CD4-positive, alpha-beta T cell (primary cell): ENCODE data around the gene FRY. TPM values are rescaled to one million over a fixed set of nuclear protein-coding genes. Genes with fewer than 3 reads are reported as not detected.
"Not testable (repeated sequence)": the region's sequence is repeated elsewhere in the genome, so short reads cannot be mapped to it uniquely, and the experiment has no call there.

Experiments used
- ATAC-seq: fragments of 200-7000 bp; cut with Tn5 transposase; one replicate; pipeline ENCODE4 v1.10.0; 2022; ENCODE audit warnings: mild to moderate bottlenecking; ENCODE audit not compliant: poor library complexity
- CTCF ChIA-PET: fragments of 350-600 bp; sonication (Branson Sonifier 250); formaldehyde crosslinking; loops from one replicate; lab custom pipeline; 2021; ENCODE audit warnings: antibody characterized with exemption, inconsistent platforms; lab: Charles Lee
- POLR2A ChIA-PET: fragments of 350-600 bp; sonication (Branson Sonifier 250); formaldehyde crosslinking; loops from one replicate; lab custom pipeline; 2021; ENCODE audit warnings: antibody characterized with exemption, inconsistent platforms; lab: Charles Lee
- DNase-seq, 14 experiments: peaks; one replicate each; pipeline ENCODE4 v3.0.0-alpha.2; 2013 to 2020; ENCODE audit warnings: mixed read lengths in 2 of 14
- H3K27ac ChIP-seq, 2 donors: one replicate each; pipeline versions ENCODE4 v1.5.1 to v1.7.0; 2013; ENCODE audit warnings: low read length in 2 of 2, low read depth in 1 of 2, mild to moderate bottlenecking in 1 of 2
- H3K27me3 ChIP-seq, 2 experiments: 1 replicate in 1 of 2; 2 replicates in 1 of 2; pipeline versions ENCODE4 v1.6.1 to v1.7.0; 2013; ENCODE audit warnings: low read length in 2 of 2, control low read depth in 1 of 2, mild to moderate bottlenecking in 1 of 2, moderate library complexity in 1 of 2; ENCODE audit not compliant: insufficient read depth in 2 of 2, control insufficient read depth in 1 of 2
- H3K36me3 ChIP-seq: one replicate; pipeline ENCODE4 v1.6.1; 2013; ENCODE audit warnings: low read length, control low read depth; ENCODE audit not compliant: insufficient read depth
- H3K4me1 ChIP-seq: one replicate; pipeline ENCODE4 v1.6.1; 2013; ENCODE audit warnings: low read length, control low read depth; ENCODE audit not compliant: insufficient read depth
- H3K4me3 ChIP-seq: one replicate; pipeline ENCODE4 v1.5.1; 2013; ENCODE audit warnings: mild to moderate bottlenecking, low read length, moderate library complexity
- H3K9me3 ChIP-seq, 2 experiments: 1 replicate in 1 of 2; 2 replicates in 1 of 2; pipeline versions ENCODE4 v1.6.1 to v1.7.0; 2013; ENCODE audit warnings: low read length in 2 of 2, mild to moderate bottlenecking in 2 of 2, control low read depth in 1 of 2, moderate library complexity in 1 of 2; ENCODE audit not compliant: control insufficient read depth in 1 of 2, insufficient read depth in 1 of 2
- H3K27ac Mint-ChIP-seq: one replicate; pipeline ENCODE4 v1.8.0; 2020; ENCODE audit warnings: mixed read lengths
- H3K27me3 Mint-ChIP-seq: one replicate; pipeline ENCODE4 v1.8.0; 2021; ENCODE audit warnings: mixed read lengths
- H3K36me3 Mint-ChIP-seq: one replicate; pipeline ENCODE4 v1.8.0; 2021; ENCODE audit warnings: low read depth, mixed read lengths
- H3K4me1 Mint-ChIP-seq: one replicate; pipeline ENCODE4 v1.8.0; 2021; ENCODE audit warnings: low read depth, mixed read lengths
- H3K4me3 Mint-ChIP-seq: one replicate; pipeline ENCODE4 v1.8.0; 2020; ENCODE audit warnings: mild to moderate bottlenecking, mixed read lengths
- H3K9me3 Mint-ChIP-seq: one replicate; pipeline ENCODE4 v1.8.0; 2020; ENCODE audit warnings: mixed read lengths
- intact Hi-C, 2 experiments: fragments of 100-400 bp; cut with DNase I in 1 of 2; cut with micrococcal nuclease in 1 of 2; formaldehyde crosslinking; loops; one replicate each; pipeline versions ENCODE4 v1.15.1 to v1.9.0; 2023 to 2025; cut with DNase I, micrococcal nuclease
- total RNA-seq, 174 experiments: library from RNA in 2 of 174; stranded (reverse) in 2 of 174; gene quantifications; one replicate each; pipeline ENCODE4 v1.2.3 and lab custom pipeline; 2021 to 2026
- TF ChIP-seq, protein P1 (sequence below): fragments of 200-600 bp; IDR thresholded peaks from one replicate; pipeline ENCODE4 v1.8.0; 2022; ENCODE audit warnings: antibody characterized with exemption, mild to moderate bottlenecking

The FRY gene
- total RNA-seq, 2 experiments from 2014 or later = 13.7 to 18.4 TPM

DNA sequence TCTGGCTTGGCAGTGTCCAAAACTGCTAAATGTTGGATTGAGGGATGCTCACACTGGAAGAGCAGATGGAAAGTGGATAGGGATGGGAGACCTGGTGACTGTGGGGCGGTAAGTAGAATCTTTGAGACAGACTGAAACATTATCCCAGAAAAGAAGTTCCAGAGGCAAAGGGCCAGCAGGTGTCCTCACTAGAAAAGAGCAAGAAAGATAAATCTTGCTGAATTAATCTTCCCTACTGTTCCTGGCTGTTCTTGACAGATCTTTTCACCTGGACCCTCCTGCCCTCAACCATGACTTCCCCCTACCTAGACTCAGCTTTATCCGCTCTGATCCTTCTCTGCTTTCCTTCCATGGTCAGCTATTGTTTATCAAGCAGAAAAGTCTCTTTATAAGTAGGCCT, 35.0 kb upstream of the FRY start:
- no peak overlapping the region for H3K27ac ChIP-seq
- H3K4me1 ChIP-seq = no peaks in the 10 kb centered on the region
- ChIA-PET CTCF (no interaction called here), POLR2A (no interaction called here)
- no peak for ATAC-seq
- no peak overlapping the region for H3K4me3 Mint-ChIP-seq
- peaks cover 2% of the 10 kb centered on the region for H3K9me3 Mint-ChIP-seq
- H3K4me3 ChIP-seq = no peak overlapping the region
- TF ChIP-seq, protein P1, sequence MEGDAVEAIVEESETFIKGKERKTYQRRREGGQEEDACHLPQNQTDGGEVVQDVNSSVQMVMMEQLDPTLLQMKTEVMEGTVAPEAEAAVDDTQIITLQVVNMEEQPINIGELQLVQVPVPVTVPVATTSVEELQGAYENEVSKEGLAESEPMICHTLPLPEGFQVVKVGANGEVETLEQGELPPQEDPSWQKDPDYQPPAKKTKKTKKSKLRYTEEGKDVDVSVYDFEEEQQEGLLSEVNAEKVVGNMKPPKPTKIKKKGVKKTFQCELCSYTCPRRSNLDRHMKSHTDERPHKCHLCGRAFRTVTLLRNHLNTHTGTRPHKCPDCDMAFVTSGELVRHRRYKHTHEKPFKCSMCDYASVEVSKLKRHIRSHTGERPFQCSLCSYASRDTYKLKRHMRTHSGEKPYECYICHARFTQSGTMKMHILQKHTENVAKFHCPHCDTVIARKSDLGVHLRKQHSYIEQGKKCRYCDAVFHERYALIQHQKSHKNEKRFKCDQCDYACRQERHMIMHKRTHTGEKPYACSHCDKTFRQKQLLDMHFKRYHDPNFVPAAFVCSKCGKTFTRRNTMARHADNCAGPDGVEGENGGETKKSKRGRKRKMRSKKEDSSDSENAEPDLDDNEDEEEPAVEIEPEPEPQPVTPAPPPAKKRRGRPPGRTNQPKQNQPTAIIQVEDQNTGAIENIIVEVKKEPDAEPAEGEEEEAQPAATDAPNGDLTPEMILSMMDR = no peak
- no peaks in the 10 kb centered on the region for H3K36me3 ChIP-seq
- no peaks in the 10 kb centered on the region for H3K4me1 Mint-ChIP-seq
- H3K27me3 Mint-ChIP-seq = peaks cover 4% of the 10 kb centered on the region
- H3K9me3 ChIP-seq = peaks cover 0 to 4% of the 10 kb centered on the region in 2 experiments
- no peaks in the 10 kb centered on the region for H3K27me3 ChIP-seq
- DNase-seq = no peak
- intact Hi-C loops = no loop called here
- no peaks in the 10 kb centered on the region for H3K36me3 Mint-ChIP-seq
- no peak overlapping the region for H3K27ac Mint-ChIP-seq

DNA sequence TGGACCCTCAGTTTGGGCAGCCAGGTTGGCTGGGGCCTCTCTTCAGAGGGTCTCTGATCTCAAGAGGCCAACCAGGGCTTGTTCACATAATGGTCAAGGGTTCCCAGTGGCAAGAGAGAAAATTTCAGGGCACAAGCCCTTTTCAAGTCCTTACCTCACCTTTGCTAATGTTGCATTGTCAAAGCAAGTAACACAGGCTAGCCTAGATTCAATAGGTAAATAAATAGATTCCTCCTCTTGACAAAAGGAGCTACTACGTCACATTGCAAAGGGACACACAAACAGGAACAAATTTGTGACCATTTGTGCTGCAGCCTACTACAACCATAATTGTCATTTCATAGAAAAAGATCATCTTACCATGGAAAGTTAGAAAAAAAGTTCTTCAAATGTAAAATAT, 33.9 kb upstream of the FRY start:
- TF ChIP-seq, protein P1 = no peak
- ATAC-seq (no peak), DNase-seq (no peak)
- H3K27me3 Mint-ChIP-seq = peaks cover 4% of the 10 kb centered on the region
- no peaks in the 10 kb centered on the region for H3K36me3 Mint-ChIP-seq
- Histone ChIP-seq H3K9me3 (peaks cover 0 to 4% of the 10 kb centered on the region in 2 experiments), H3K27ac (no peak overlapping the region), H3K36me3 (no peaks in the 10 kb centered on the region), H3K27me3 (no peaks in the 10 kb centered on the region), H3K4me1 (no peaks in the 10 kb centered on the region), H3K4me3 (no peak overlapping the region)
- ChIA-PET POLR2A (no interaction called here), CTCF (no interaction called here)
- intact Hi-C loops = no loop called here
- no peak overlapping the region for H3K4me3 Mint-ChIP-seq
- no peaks in the 10 kb centered on the region for H3K4me1 Mint-ChIP-seq
- no peak overlapping the region for H3K27ac Mint-ChIP-seq
- peaks cover 2% of the 10 kb centered on the region for H3K9me3 Mint-ChIP-seq

DNA sequence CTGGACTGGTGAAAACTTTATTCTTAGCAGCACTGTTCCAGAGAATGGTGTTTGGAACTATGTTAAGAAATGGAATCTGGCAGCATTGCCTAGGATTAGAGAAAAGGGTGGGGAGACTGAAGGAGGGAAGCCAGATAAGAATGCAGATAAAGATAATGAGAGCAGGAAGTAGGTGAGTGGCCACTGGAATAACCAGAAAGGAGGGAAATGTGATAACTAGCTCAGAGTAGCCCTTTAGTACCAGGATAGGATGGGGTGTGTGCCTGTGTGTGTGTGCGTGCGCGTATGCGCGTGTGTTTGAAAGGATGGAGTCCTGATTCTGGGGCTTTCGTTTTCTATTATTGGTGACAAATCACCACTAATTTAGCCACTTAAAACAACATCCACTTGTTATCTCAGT, 33.4 kb upstream of the FRY start:
- ATAC-seq (no peak), DNase-seq (no peak)
- Histone ChIP-seq H3K36me3 (no peaks in the 10 kb centered on the region), H3K27ac (no peak overlapping the region), H3K4me1 (no peaks in the 10 kb centered on the region), H3K4me3 (no peak overlapping the region), H3K27me3 (no peaks in the 10 kb centered on the region), H3K9me3 (peaks cover 0 to 4% of the 10 kb centered on the region in 2 experiments)
- H3K4me3 Mint-ChIP-seq = no peak overlapping the region
- no peak overlapping the region for H3K27ac Mint-ChIP-seq
- peaks cover 2% of the 10 kb centered on the region for H3K9me3 Mint-ChIP-seq
- ChIA-PET CTCF (no interaction called here), POLR2A (no interaction called here)
- intact Hi-C loops = no loop called here
- TF ChIP-seq, protein P1 = no peak
- H3K36me3 Mint-ChIP-seq = no peaks in the 10 kb centered on the region
- no peaks in the 10 kb centered on the region for H3K4me1 Mint-ChIP-seq
- peaks cover 4% of the 10 kb centered on the region for H3K27me3 Mint-ChIP-seq

DNA sequence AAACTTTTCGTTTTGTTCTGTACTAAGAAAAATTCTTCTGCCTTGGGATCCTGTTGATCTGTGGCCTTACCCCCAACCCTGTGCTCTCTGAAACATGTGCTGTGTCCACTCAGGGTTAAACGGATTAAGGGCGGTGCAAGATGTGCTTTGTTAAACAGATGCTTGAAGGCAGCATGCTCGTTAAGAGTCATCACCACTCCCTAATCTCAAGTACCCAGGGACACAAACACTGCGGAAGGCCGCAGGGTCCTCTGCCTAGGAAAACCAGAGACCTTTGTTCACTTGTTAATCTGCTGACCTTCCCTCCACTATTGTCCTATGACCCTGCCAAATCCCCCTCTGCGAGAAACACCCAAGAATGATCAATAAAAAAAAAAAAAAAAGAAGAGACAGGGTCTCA, 30.8 kb upstream of the FRY start:
- DNase-seq, H3K27me3 ChIP-seq, H3K9me3 Mint-ChIP-seq, H3K27ac Mint-ChIP-seq, H3K27ac ChIP-seq, H3K36me3 ChIP-seq, H3K9me3 ChIP-seq, H3K36me3 Mint-ChIP-seq, H3K4me1 ChIP-seq, H3K4me3 Mint-ChIP-seq, POLR2A ChIA-PET, ATAC-seq, H3K4me1 Mint-ChIP-seq, intact Hi-C loops, CTCF ChIA-PET, H3K27me3 Mint-ChIP-seq, H3K4me3 ChIP-seq: not testable (repeated sequence)
